HepG2 (cell line): ENCODE results near the gene FMN2. TPM values are rescaled to one million over a fixed set of nuclear protein-coding genes. Genes with fewer than 3 reads are reported as not detected.

ENCODE experiments used
- ATAC-seq: fragments of 200-7000 bp; cut with Tn5 transposase; 3 replicates; pipeline ENCODE4 v1.9.1; 2020; ENCODE audit warnings: mild to moderate bottlenecking, moderate library complexity
- BruUV-seq: library from RNA; stranded (reverse); fragments of 400-500 nt; replicated peaks from 2 replicates; lab custom pipeline; 2021; lab: Mats Ljungman, UMichigan
- CTCF ChIA-PET: fragments of 300-600 bp; formaldehyde crosslinking; extraction: SDS; loops from one replicate; lab custom pipeline; 2021; ENCODE audit warnings: low total read pairs, inconsistent platforms, low intra/inter-chr PET ratio; lab: Yijun Ruan, JAX
- POLR2A ChIA-PET: fragments of 350-600 bp; sonication (Branson Sonifier 250); formaldehyde crosslinking; loops from one replicate; lab custom pipeline; 2020; ENCODE audit warnings: antibody characterized with exemption, inconsistent platforms; lab: Yijun Ruan, JAX
- DNase-seq: peaks from one replicate; pipeline ENCODE4 v3.0.0-alpha.2; 2015; ENCODE audit warnings: low spot score
- FAIRE-seq: peaks from 3 replicates; lab custom pipeline; 2011; peaks lifted over from hg19 to GRCh38; lab: Jason Lieb, UNC
- H2AFZ ChIP-seq: one replicate; pipeline ENCODE4 v1.6.1; 2011; ENCODE audit warnings: low read length, inconsistent platforms
- H3K27ac ChIP-seq: fragments of 300-600 bp; 3 replicates; pipeline ENCODE4 v1.8.0; 2011; ENCODE audit warnings: mixed run types, mild to moderate bottlenecking, mixed read lengths, low read length, inconsistent platforms; ENCODE audit not compliant: insufficient read depth; ENCODE audit errors: extremely low read length
- H3K27me3 ChIP-seq, 2 experiments: fragments of 200-600 bp in 1 of 2; 2 replicates in 1 of 2; 3 replicates in 1 of 2; pipeline versions ENCODE4 v1.6.0 to v1.8.0; 2011; ENCODE audit warnings: low read length in 2 of 2, mild to moderate bottlenecking in 2 of 2, moderate library complexity in 2 of 2, inconsistent platforms in 1 of 2; ENCODE audit not compliant: insufficient read depth in 2 of 2, control insufficient read depth in 1 of 2
- H3K36me3 ChIP-seq, 2 experiments: fragments of 200-600 bp in 1 of 2; replicated peaks in 1 of 2; 2 replicates in 1 of 2; 3 replicates in 1 of 2; pipeline versions ENCODE4 v1.5.1 to v1.8.0; 2011; ENCODE audit warnings: low read length in 2 of 2, inconsistent platforms in 1 of 2; ENCODE audit not compliant: insufficient read depth in 2 of 2, control insufficient read depth in 1 of 2
- H3K4me1 ChIP-seq: 2 replicates; pipeline ENCODE4 v1.5.1; 2012; ENCODE audit warnings: low read length, inconsistent platforms; ENCODE audit not compliant: insufficient read depth
- H3K4me2 ChIP-seq: 2 replicates; pipeline ENCODE4 v1.6.0; 2011; ENCODE audit warnings: low read depth, low read length, inconsistent platforms
- H3K4me3 ChIP-seq, 3 experiments: fragments of 200-600 bp in 1 of 3; sonication (generic), shearing (Covaris generic) in 1 of 3; replicated peaks in 1 of 3; 2 replicates each; pipeline ENCODE4 v1.5.1; 2011 to 2016; ENCODE audit warnings: low read length in 3 of 3, inconsistent platforms in 2 of 3, low read depth in 2 of 3, mild to moderate bottlenecking in 2 of 3, control low read depth in 1 of 3, mixed read lengths in 1 of 3; ENCODE audit not compliant: insufficient read depth in 1 of 3
- H3K79me2 ChIP-seq: one replicate; pipeline ENCODE4 v1.6.1; 2011; ENCODE audit warnings: low read length, inconsistent platforms; ENCODE audit not compliant: insufficient read depth
- H3K9ac ChIP-seq: 2 replicates; pipeline ENCODE4 v1.6.0; 2011; ENCODE audit warnings: mild to moderate bottlenecking, low read depth, low read length, inconsistent platforms; ENCODE audit not compliant: insufficient read depth
- H3K9me3 ChIP-seq: 2 replicates; pipeline ENCODE4 v1.5.1; 2012; ENCODE audit warnings: mild to moderate bottlenecking, low read length
- H4K20me1 ChIP-seq: 2 replicates; pipeline ENCODE4 v1.6.0; 2011; ENCODE audit warnings: inconsistent platforms, mild to moderate bottlenecking, low read length, moderate library complexity; ENCODE audit not compliant: insufficient read depth
- CENPT ChIP-seq: sonication (generic); formaldehyde crosslinking; IDR thresholded peaks from 2 replicates; pipeline ENCODE4 v1.8.0; 2022; ENCODE audit warnings: low read depth, mild to moderate bottlenecking, moderate library complexity, missing genetic modification reagents
- EZH2 ChIP-seq: conservative IDR thresholded peaks from 2 replicates; pipeline ENCODE4 v1.6.1; 2012; ENCODE audit warnings: mild to moderate bottlenecking, low read depth, low read length, moderate library complexity
- FIP1L1 ChIP-seq: fragments of 200-400 bp; formaldehyde crosslinking; IDR thresholded peaks from 2 replicates; pipeline ENCODE4 v1.6.1; 2018; ENCODE audit warnings: low read depth, mild to moderate bottlenecking, low read length, moderate library complexity, borderline replicate concordance; ENCODE audit not compliant: insufficient read depth
- FOSL1 ChIP-seq: sonication (generic); formaldehyde crosslinking; IDR thresholded peaks from 2 replicates; pipeline ENCODE4 v1.9.0; 2021; ENCODE audit warnings: missing genetic modification reagents, borderline replicate concordance
- GPN1 ChIP-seq: sonication (generic); formaldehyde crosslinking; IDR thresholded peaks from 2 replicates; pipeline ENCODE4 v1.5.1; 2020; ENCODE audit warnings: missing genetic modification reagents, borderline replicate concordance
- JARID2 ChIP-seq: sonication (generic); formaldehyde crosslinking; IDR thresholded peaks from 2 replicates; pipeline ENCODE4 v1.8.1; 2023; ENCODE audit warnings: missing genetic modification reagents, inconsistent platforms; ENCODE audit not compliant: insufficient replicate concordance
- MBD4 ChIP-seq: IDR thresholded peaks from 2 replicates; pipeline ENCODE4 v1.6.1; 2012; ENCODE audit warnings: low read length, inconsistent platforms, borderline replicate concordance
- RAD51 ChIP-seq: fragments of 450-650 bp; IDR thresholded peaks from 2 replicates; pipeline ENCODE4 v1.6.1; 2016; ENCODE audit warnings: borderline replicate concordance
- RBAK ChIP-seq: sonication (generic); formaldehyde crosslinking; IDR thresholded peaks from 2 replicates; pipeline ENCODE4 v1.5.1; 2020; ENCODE audit warnings: mild to moderate bottlenecking, missing genetic modification reagents
- RFX3 ChIP-seq: IDR thresholded peaks from 2 replicates; pipeline ENCODE4 v1.6.1; 2016; ENCODE audit warnings: missing biosample characterization, missing genetic modification reagents
- ZBTB20 ChIP-seq: sonication (generic); formaldehyde crosslinking; IDR thresholded peaks from 2 replicates; pipeline ENCODE4 v1.8.1; 2023; ENCODE audit warnings: missing genetic modification reagents, low read depth, mild to moderate bottlenecking, borderline replicate concordance
- ZFP36L2 ChIP-seq: sonication (generic); formaldehyde crosslinking; IDR thresholded peaks from 2 replicates; pipeline ENCODE4 v1.4.0; 2020; ENCODE audit warnings: missing genetic modification reagents
- ZNF274 ChIP-seq: sonication (generic); formaldehyde crosslinking; IDR thresholded peaks from 2 replicates; pipeline ENCODE4 v1.5.1; 2020; ENCODE audit warnings: mild to moderate bottlenecking, missing genetic modification reagents
- ZNF772 ChIP-seq: sonication (generic); formaldehyde crosslinking; IDR thresholded peaks from 2 replicates; pipeline ENCODE4 v1.5.0; 2020; ENCODE audit warnings: mild to moderate bottlenecking, missing genetic modification reagents
- ZSCAN31 ChIP-seq: sonication (generic); formaldehyde crosslinking; IDR thresholded peaks from 2 replicates; pipeline ENCODE4 v1.5.0; 2020; ENCODE audit warnings: low read depth, mild to moderate bottlenecking, missing genetic modification reagents
- WGBS: methylation state at CpG from one replicate; pipeline ENCODE4 v1.1.6; 2017; ENCODE audit warnings: low lambda C conversion rate; 5-methylcytosine and 5-hydroxymethylcytosine counted together
- in situ Hi-C: cut with HindIII; loops from 2 replicates; pipeline ENCODE4 v1.10.0; 2017; ENCODE audit warnings: low pct_unique_long_range_greater_than_20kb; ENCODE audit not compliant: extremely low pct_ligation_motif_present
- intact Hi-C: fragments of 100-400 bp; cut with micrococcal nuclease; formaldehyde crosslinking; loops from one replicate; pipeline ENCODE4 v1.10.0; 2022; ENCODE audit not compliant: unreplicated experiment
- polyA plus RNA-seq, 8 experiments: library from polyadenylated mRNA; depleted of rRNA in 3 of 8; stranded (reverse) in 7 of 8; unstranded in 1 of 8; fragments of >200 nt; fragmentation: Illumina TruSeq in 4 of 8; extraction: Trizol in 4 of 8; gene quantifications; 2 replicates each; pipeline versions ENCODE4 v1.2.1 to v1.2.3, GENCODE V29; 2011 to 2016; ENCODE audit warnings: low read depth in 4 of 8, missing spikeins in 1 of 8, mixed read lengths in 1 of 8; ENCODE audit not compliant: insufficient read depth in 1 of 8
- total RNA-seq, 5 experiments: library from RNA; depleted of rRNA; stranded (reverse); fragments of >200 nt; fragmentation: Illumina TruSeq; extraction: Trizol; gene quantifications; 2 replicates each; pipeline ENCODE4 v1.2.3, GENCODE V29; 2016; ENCODE audit warnings: low read depth in 1 of 5
- TF ChIP-seq, protein P1 (sequence below): sonication (generic); formaldehyde crosslinking; IDR thresholded peaks from 2 replicates; pipeline ENCODE4 v1.4.0; 2020; ENCODE audit warnings: missing genetic modification reagents

FMN2 gene
- total and polyA plus RNA-seq, 2 of the 13 experiments (the other 11 are each of a cell fraction or from before 2014, with no cell fraction given), result not detected

DNA sequence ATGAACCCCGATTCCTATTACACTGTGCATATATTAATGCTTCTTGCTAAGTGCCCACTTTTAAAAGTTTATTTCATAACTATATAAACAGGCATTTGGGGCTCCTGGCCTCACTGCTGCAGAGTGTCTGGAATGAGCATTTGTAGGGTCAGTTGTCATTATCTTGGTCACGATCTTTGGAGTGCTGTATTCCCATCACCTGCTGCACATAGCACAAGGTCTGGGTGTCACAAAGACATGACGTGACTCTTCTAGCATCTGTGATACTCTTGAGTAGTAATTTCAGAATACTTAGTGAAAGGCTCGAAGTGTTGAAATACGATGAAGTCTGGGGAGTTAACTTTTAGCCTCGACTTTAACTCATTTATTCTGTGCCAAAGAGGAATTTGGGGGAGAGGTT, 186.4 kb downstream of the FMN2 start:
- no peak overlapping the region for H3K4me2 ChIP-seq
- ATAC-seq, result no peak
- H3K9me3 ChIP-seq, result no peaks in the 10 kb centered on the region
- no peak for DNase-seq
- H3K4me1 ChIP-seq, result no peaks in the 10 kb centered on the region
- intact Hi-C loops, result no loop called here
- in situ Hi-C loops, result no loop called here
- POLR2A ChIA-PET, result no interaction called here
- CTCF ChIA-PET, result no interaction called here
- H3K79me2 ChIP-seq, result no peaks in the 10 kb centered on the region
- BruUV-seq, result no TSS peak
- TF ChIP-seq ZNF274 (CRISPR knock-in tag) (no peak), ZNF772 (CRISPR knock-in tag) (no peak), GPN1 (no peak), CENPT (no peak), ZFP36L2 (CRISPR knock-in tag) (no peak), ZSCAN31 (CRISPR knock-in tag) (no peak), ZBTB20 (CRISPR knock-in tag) (no peak), FIP1L1 (no peak), RAD51 (no peak), FOSL1 (CRISPR knock-in tag) (no peak), RBAK (CRISPR knock-in tag) (no peak), RFX3 (CRISPR knock-in tag) (no peak), EZH2 (no peak), MBD4 (no peak), JARID2 (CRISPR knock-in tag) (no peak)
- TF ChIP-seq, protein P1, sequence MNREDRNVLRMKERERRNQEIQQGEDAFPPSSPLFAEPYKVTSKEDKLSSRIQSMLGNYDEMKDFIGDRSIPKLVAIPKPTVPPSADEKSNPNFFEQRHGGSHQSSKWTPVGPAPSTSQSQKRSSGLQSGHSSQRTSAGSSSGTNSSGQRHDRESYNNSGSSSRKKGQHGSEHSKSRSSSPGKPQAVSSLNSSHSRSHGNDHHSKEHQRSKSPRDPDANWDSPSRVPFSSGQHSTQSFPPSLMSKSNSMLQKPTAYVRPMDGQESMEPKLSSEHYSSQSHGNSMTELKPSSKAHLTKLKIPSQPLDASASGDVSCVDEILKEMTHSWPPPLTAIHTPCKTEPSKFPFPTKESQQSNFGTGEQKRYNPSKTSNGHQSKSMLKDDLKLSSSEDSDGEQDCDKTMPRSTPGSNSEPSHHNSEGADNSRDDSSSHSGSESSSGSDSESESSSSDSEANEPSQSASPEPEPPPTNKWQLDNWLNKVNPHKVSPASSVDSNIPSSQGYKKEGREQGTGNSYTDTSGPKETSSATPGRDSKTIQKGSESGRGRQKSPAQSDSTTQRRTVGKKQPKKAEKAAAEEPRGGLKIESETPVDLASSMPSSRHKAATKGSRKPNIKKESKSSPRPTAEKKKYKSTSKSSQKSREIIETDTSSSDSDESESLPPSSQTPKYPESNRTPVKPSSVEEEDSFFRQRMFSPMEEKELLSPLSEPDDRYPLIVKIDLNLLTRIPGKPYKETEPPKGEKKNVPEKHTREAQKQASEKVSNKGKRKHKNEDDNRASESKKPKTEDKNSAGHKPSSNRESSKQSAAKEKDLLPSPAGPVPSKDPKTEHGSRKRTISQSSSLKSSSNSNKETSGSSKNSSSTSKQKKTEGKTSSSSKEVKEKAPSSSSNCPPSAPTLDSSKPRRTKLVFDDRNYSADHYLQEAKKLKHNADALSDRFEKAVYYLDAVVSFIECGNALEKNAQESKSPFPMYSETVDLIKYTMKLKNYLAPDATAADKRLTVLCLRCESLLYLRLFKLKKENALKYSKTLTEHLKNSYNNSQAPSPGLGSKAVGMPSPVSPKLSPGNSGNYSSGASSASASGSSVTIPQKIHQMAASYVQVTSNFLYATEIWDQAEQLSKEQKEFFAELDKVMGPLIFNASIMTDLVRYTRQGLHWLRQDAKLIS (CRISPR knock-in tag), result no peak
- no peak overlapping the region for H3K9ac ChIP-seq
- H3K27ac ChIP-seq, result no peak overlapping the region
- FAIRE-seq, result no peak
- no peaks in the 10 kb centered on the region for H4K20me1 ChIP-seq
- no peak overlapping the region for H2AFZ ChIP-seq
- H3K36me3 ChIP-seq, result no peaks in the 10 kb centered on the region
- WGBS, result 1% methylated on average over 6 of the region's 6 CpGs
- no peaks in the 10 kb centered on the region for H3K27me3 ChIP-seq
- no peak overlapping the region for H3K4me3 ChIP-seq
